ENCODE measurements around the gene SNX20. TPM values are rescaled to one million over a fixed set of nuclear protein-coding genes. Genes with fewer than 3 reads are reported as not detected.

Gene SNX20
- total RNA-seq, 2 donors from 2014 or later: 0.82 to 2.5 TPM

DNA sequence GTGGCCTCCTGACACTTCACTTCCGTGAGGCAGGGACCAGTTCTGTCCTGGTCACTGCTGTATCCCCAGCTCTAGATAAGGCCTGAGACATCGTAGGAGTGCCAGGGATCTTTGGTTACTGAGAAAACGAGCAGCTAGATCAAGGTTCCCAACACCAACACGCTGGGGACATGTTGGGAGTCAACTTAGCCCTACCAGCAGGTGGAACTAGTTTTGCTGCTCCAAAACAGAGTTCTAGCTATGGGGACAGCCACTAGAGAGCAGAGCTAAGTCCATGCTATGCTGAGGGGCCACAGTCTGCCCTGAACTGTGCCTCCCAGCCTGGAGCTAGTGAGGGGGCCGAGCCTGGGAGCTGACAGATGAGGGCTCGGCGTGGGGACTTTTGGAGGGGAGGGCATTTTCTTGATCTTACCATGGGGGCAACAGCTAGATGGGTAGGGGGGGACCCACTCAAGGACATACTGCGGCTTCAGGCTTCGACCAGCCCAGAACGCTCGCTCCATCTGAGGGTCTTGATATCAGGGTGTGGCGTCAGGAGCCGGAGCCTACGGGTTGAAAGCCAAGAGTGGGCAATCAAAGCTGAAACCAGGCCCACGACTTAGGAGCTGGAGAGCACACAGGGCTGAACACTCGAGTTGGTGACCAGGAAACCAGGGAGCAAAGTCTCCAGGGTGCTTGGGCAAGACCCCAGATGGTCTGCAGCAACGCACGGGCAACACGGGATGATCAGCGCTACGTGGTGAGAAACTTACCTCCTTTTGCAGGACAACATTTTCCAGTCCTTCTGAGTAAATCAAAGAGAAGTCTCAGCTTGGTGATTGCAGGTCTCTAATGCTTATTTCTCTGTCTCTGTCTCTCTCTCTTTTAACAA is 13.4 kb downstream of the SNX20 start:
- no peak for DNase-seq (ENCODE audit: low spot score)
- no peaks in the 10 kb centered on the region for H3K36me3 ChIP-seq
- H3K9me3 ChIP-seq: no peaks in the 10 kb centered on the region
- no peaks in the 10 kb centered on the region for H3K27me3 ChIP-seq (replicated peaks; ENCODE audit: insufficient read depth)
- H3K4me3 ChIP-seq: no peak overlapping the region
- no peaks in the 10 kb centered on the region for H3K4me1 ChIP-seq (replicated peaks)
- WGBS: 86% methylated on average over 21 of the region's 21 CpGs
- intact Hi-C loops (cut with DNase I): loop anchor here (5.0 to 10.0 kb wide), 3 partner anchors 80 to 643 kb away; partner anchors contain the start of gene CNEP1R1
- H3K27ac ChIP-seq: no peak overlapping the region
- TF ChIP-seq, protein P1, sequence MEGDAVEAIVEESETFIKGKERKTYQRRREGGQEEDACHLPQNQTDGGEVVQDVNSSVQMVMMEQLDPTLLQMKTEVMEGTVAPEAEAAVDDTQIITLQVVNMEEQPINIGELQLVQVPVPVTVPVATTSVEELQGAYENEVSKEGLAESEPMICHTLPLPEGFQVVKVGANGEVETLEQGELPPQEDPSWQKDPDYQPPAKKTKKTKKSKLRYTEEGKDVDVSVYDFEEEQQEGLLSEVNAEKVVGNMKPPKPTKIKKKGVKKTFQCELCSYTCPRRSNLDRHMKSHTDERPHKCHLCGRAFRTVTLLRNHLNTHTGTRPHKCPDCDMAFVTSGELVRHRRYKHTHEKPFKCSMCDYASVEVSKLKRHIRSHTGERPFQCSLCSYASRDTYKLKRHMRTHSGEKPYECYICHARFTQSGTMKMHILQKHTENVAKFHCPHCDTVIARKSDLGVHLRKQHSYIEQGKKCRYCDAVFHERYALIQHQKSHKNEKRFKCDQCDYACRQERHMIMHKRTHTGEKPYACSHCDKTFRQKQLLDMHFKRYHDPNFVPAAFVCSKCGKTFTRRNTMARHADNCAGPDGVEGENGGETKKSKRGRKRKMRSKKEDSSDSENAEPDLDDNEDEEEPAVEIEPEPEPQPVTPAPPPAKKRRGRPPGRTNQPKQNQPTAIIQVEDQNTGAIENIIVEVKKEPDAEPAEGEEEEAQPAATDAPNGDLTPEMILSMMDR (IDR thresholded peaks at IDR 0.05): peak in 1 of 4 experiments; percentile 6
- TF ChIP-seq POLR2A (IDR thresholded peaks at IDR 0.05): no peak

DNA sequence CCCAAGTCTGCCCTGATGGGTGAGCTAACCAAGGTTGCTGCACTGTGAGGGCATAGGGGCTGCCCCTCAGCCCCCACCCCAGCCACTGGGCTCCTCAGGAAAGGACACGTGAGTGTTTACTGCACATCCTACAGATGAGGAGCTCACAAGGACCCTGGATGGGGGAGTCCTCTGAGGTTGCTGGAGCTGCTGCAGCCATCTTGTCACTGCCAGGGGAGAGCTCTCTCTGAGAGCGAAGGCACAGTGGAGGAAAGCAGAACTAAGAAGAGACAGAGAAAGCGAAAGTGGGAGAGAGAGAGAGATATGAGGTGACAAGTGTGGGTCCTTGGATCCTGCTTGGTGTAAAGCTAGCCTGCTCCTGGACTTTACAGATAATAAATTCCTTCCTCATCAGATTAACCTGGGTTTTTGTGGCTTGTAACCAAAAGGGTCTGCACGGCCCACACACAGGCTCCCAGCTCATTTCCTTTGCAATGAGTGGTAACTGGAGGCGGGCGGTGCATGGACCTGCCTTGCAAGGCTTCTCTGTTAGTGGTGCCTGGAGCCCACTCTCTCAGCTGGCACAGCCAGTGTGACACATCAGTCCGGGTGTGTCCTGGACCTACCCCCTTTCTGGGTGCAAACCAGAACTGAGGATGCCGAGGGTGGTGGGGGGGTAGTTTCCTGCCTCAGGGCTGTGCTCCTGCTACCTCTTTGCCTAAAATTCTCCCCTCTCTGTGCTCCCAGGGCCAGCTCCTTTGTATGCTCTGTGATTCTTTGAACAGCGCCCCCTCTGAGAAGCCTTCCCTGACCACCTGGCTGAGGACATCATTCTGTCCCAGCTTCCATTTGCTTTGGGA is 14.2 kb downstream of the SNX20 start:
- H3K27me3 ChIP-seq (replicated peaks; ENCODE audit: insufficient read depth): no peaks in the 10 kb centered on the region
- TF ChIP-seq, protein P1 (IDR thresholded peaks at IDR 0.05): no peak
- TF ChIP-seq POLR2A (IDR thresholded peaks at IDR 0.05) (no peak), POLR2AphosphoS5 (IDR thresholded peaks at IDR 0.05) (no peak)
- no peaks in the 10 kb centered on the region for H3K4me1 ChIP-seq (replicated peaks)
- no peak for DNase-seq (ENCODE audit: low spot score)
- no peak overlapping the region for H3K4me3 ChIP-seq
- H3K27ac ChIP-seq: no peak overlapping the region
- H3K9me3 ChIP-seq: no peaks in the 10 kb centered on the region
- intact Hi-C loops (cut with DNase I): loop anchor here (5.0 to 10.0 kb wide), 3 partner anchors 80 to 642 kb away; partner anchors contain the start of gene CNEP1R1
- 78% methylated on average over 9 of the region's 9 CpGs for WGBS
- no peaks in the 10 kb centered on the region for H3K36me3 ChIP-seq

DNA sequence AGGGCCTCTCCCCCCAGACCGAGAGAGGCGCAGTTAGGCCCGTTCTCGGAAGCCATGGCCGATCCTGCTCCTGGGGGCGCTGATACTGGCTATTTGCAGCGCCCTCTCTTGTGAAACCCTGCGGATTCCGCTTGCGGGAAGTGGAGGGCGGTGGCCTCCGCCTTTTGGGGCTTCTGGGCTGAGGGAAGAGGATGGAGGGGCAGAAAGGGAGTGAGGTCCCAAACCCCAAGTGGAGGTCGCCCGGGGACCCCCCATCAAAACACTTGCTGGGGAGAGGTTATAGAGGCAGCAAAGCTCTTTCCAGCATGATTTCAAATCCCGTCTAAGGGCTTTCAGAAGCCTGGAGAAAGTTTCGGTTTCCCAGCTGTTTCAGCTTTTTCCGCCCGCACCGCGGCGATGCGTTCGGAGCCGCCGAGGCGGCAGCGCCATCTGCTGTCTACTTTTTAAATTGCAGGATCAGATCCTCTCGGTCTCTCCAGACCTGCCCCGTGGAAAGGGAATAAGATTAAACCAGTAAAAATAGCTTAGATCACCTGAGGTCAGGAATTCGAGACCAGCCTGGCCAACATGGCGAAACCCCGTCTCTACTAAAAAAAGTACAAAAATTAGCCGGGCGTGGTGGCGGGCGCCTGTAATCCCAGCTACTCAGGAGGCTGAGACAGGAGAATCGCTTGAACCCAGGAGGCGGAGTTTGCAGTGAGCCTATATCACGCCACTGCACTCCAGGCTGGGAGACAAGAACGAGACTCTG is 15.8 kb downstream of the SNX20 start:
- Histone ChIP-seq H3K27me3 (replicated peaks; ENCODE audit: insufficient read depth) (no peaks in the 10 kb centered on the region), H3K4me3 (peak overlapping the region; percentile 21), H3K36me3 (no peaks in the 10 kb centered on the region), H3K27ac (no peak overlapping the region), H3K4me1 (replicated peaks) (no peaks in the 10 kb centered on the region), H3K9me3 (no peaks in the 10 kb centered on the region)
- TF ChIP-seq, protein P1 (IDR thresholded peaks at IDR 0.05): peak; percentile 87 to 93 (median 88)
- no peak for TF ChIP-seq POLR2AphosphoS5 (IDR thresholded peaks at IDR 0.05)
- DNase-seq (ENCODE audit: low spot score): peak; percentile 66
- intact Hi-C loops (cut with DNase I): loop anchor here (1.0 to 10.0 kb wide), 5 partner anchors 82 to 641 kb away; partner anchors contain the start of gene CNEP1R1
- 18% methylated on average over 40 of the region's 40 CpGs for WGBS

DNA sequence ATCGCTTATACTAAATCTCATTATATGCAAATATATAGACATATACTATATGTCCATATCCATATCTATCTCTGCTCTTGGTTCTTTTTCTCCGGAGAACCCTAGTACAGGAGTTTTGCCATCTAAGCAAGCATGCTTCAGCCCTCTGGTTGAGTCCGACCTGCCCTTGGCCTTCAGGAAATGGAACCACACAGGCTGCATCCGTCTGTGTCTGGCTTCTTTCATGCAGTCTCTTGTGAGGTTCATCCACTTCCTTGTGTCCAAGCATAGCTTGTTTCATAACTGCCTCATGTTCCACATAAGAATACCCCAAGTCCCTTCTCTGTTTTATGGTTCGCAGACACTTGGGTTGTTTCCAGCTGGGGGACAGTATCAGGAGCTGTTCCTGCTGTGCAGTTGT is 16.8 kb downstream of the SNX20 start:
- TF ChIP-seq, protein P1 (IDR thresholded peaks at IDR 0.05): no peak
- no peak for TF ChIP-seq POLR2AphosphoS5 (IDR thresholded peaks at IDR 0.05)
- intact Hi-C loops (cut with DNase I): loop anchor here (2.0 to 10.0 kb wide), 3 partner anchors 143 to 639 kb away; partner anchors contain the start of gene CNEP1R1
- H3K27me3 ChIP-seq (replicated peaks; ENCODE audit: insufficient read depth): no peaks in the 10 kb centered on the region

More for the DNA sequence above, 16.8 kb downstream of the SNX20 start:
- H3K9me3 ChIP-seq: no peaks in the 10 kb centered on the region
- no peak overlapping the region for H3K27ac ChIP-seq
- no peaks in the 10 kb centered on the region for H3K4me1 ChIP-seq (replicated peaks)
- no peaks in the 10 kb centered on the region for H3K36me3 ChIP-seq
- DNase-seq (ENCODE audit: low spot score): no peak
- 92% methylated on average over 5 of the region's 5 CpGs for WGBS
- no peak overlapping the region for H3K4me3 ChIP-seq

Data from prostate gland (tissue), 2 donors.